Lung (tissue), 12 donors: Measurements from ENCODE around the gene DAPK2. TPM values are rescaled to one million over a fixed set of nuclear protein-coding genes. Genes with fewer than 3 reads are reported as not detected.
A peak's percentile ranks its signal among the peaks of the same experiment; 100 is the strongest.

ENCODE experiments used
- ATAC-seq: fragments of 200-7000 bp; cut with Tn5 transposase; one replicate; pipeline ENCODE4 v1.9.1; 2020; ENCODE audit warnings: moderate number of reproducible peaks; ENCODE audit not compliant: insufficient read depth, low FRiP score
- DNase-seq, 3 donors: peaks; one replicate each; pipeline ENCODE4 v3.0.0-alpha.2; 2013 to 2017
- H3K27ac ChIP-seq, 2 donors: one replicate each; pipeline ENCODE4 v1.5.1; 2013; ENCODE audit warnings: mild to moderate bottlenecking in 2 of 2, moderate library complexity in 2 of 2, control low read depth in 1 of 2, inconsistent platforms in 1 of 2, low read depth in 1 of 2, low read length in 1 of 2
- H3K27me3 ChIP-seq, 3 donors: one replicate each; pipeline ENCODE4 v1.5.1; 2013; ENCODE audit warnings: low read length in 2 of 3; ENCODE audit not compliant: control insufficient read depth in 3 of 3, insufficient read depth in 3 of 3
- H3K36me3 ChIP-seq, 4 donors: one replicate each; pipeline ENCODE4 v1.5.1; 2013; ENCODE audit warnings: low read length in 4 of 4, mild to moderate bottlenecking in 1 of 4, moderate library complexity in 1 of 4; ENCODE audit not compliant: control insufficient read depth in 4 of 4, insufficient read depth in 4 of 4
- H3K4me1 ChIP-seq, 5 donors: one replicate each; pipeline ENCODE4 v1.5.1; 2013; ENCODE audit warnings: low read length in 5 of 5, mild to moderate bottlenecking in 2 of 5, moderate library complexity in 1 of 5; ENCODE audit not compliant: control insufficient read depth in 5 of 5, insufficient read depth in 5 of 5
- H3K4me3 ChIP-seq: one replicate; pipeline ENCODE4 v1.5.1; 2013; ENCODE audit warnings: mild to moderate bottlenecking, control low read depth, moderate library complexity
- H3K9ac ChIP-seq, 2 donors: one replicate each; pipeline ENCODE4 v1.5.1; 2013; ENCODE audit warnings: low read length in 2 of 2, control low read depth in 1 of 2; ENCODE audit not compliant: insufficient read depth in 1 of 2
- H3K9me3 ChIP-seq, 4 donors: one replicate each; pipeline ENCODE4 v1.5.1; 2013; ENCODE audit warnings: low read length in 3 of 4, mild to moderate bottlenecking in 1 of 4, moderate library complexity in 1 of 4; ENCODE audit not compliant: control insufficient read depth in 4 of 4, insufficient read depth in 3 of 4
- CTCF ChIP-seq: IDR thresholded peaks from 2 replicates; pipeline ENCODE4 v1.5.1; 2012; ENCODE audit warnings: mild to moderate bottlenecking; ENCODE audit errors: control extremely low read depth, extremely low read depth
- WGBS, 2 donors: extraction: QIAGEN DNeasy Blood & Tissue Kit; methylation state at CpG; one replicate each; pipeline ENCODE4 v1.1.7; 2013; 5-methylcytosine and 5-hydroxymethylcytosine counted together
- polyA plus RNA-seq, 2 donors: library from polyadenylated mRNA; stranded (reverse); fragments of 200-250 nt; gene quantifications; one replicate each; pipeline ENCODE4 v1.2.1, GENCODE V29; 2013
- total RNA-seq, 2 donors: library from RNA; depleted of rRNA in 1 of 2; stranded (reverse); fragments of >200 nt in 1 of 2; gene quantifications; one replicate each; pipeline ENCODE4 v1.2.1, GENCODE V29; 2014 to 2021
- donor health status: control.
- donor health status: control.
- donor health status: Bipolar disorder and iron deficiency.
- donor health status: healthy.
- donor health status: DM: yes; HTN: yes; CAD: no.

The DAPK2 gene
- total and polyA plus RNA-seq, 4 donors: 20.5 to 59.0 (median 49.1) TPM

GRCh38 chr15:64024172-64025050 is 21.9 kb downstream of the DAPK2 start:
- no peak for TF ChIP-seq CTCF
- peak overlapping the region in 1 of 2 donors; percentile 4 for H3K27ac ChIP-seq
- H3K27me3 ChIP-seq: no peaks in the 10 kb centered on the region
- no peak for ATAC-seq
- DNase-seq: no peak
- 67 to 75% methylated on average over 5 of the region's 5 CpGs for WGBS, 2 donors
- no peak overlapping the region for H3K9ac ChIP-seq
- peaks cover 0 to 14% (median 0%) of the 10 kb centered on the region in 5 donors for H3K4me1 ChIP-seq
- no peak overlapping the region for H3K4me3 ChIP-seq
- H3K9me3 ChIP-seq: peaks cover 0 to 4% (median 2%) of the 10 kb centered on the region in 4 donors
- H3K36me3 ChIP-seq: peaks cover 0 to 7% (median under 1%) of the 10 kb centered on the region in 4 donors

GRCh38 chr15:64023220-64023619 is 23.1 kb downstream of the DAPK2 start:
- peaks cover 0 to 13% (median 0%) of the 10 kb centered on the region in 5 donors for H3K4me1 ChIP-seq
- no peak for DNase-seq
- peaks cover 0 to 7% (median under 1%) of the 10 kb centered on the region in 4 donors for H3K36me3 ChIP-seq
- 67 to 86% methylated on average over 1 of the region's 1 CpG for WGBS, 2 donors
- no peak for ATAC-seq
- no peak overlapping the region for H3K27ac ChIP-seq
- no peak overlapping the region for H3K9ac ChIP-seq
- no peak overlapping the region for H3K4me3 ChIP-seq
- H3K27me3 ChIP-seq: no peaks in the 10 kb centered on the region
- H3K9me3 ChIP-seq: peaks cover 0 to 4% (median 2%) of the 10 kb centered on the region in 4 donors
- TF ChIP-seq CTCF: no peak

GRCh38 chr15:64022571-64022970 is 23.7 kb downstream of the DAPK2 start:
- Histone ChIP-seq H3K4me1 (peaks cover 0 to 15% (median 0%) of the 10 kb centered on the region in 5 donors), H3K9me3 (peaks cover 0 to 4% (median 2%) of the 10 kb centered on the region in 4 donors), H3K4me3 (no peak overlapping the region), H3K36me3 (peaks cover 0 to 7% (median under 1%) of the 10 kb centered on the region in 4 donors), H3K27me3 (no peaks in the 10 kb centered on the region), H3K27ac (no peak overlapping the region), H3K9ac (no peak overlapping the region)
- ATAC-seq (no peak), DNase-seq (no peak)
- TF ChIP-seq CTCF: no peak
- 96 to 98% methylated on average over 6 of the region's 6 CpGs for WGBS, 2 donors
